Measurements from ENCODE around the gene ATP1B3.

GRCh38 chr3:141851411-141851810 is 25.0 kb upstream of the ATP1B3 start:
- TF ChIP-seq CREB1 (IDR thresholded peaks at IDR 0.05; ENCODE audit: low read depth) (no peak), CTCF (IDR thresholded peaks at IDR 0.05 in 2 of 3, conservative IDR thresholded peaks at IDR 0.05 in 1 of 3; ENCODE audit: control insufficient read depth in 2 of 3, extremely low read depth in 1 of 3, insufficient read depth in 1 of 3, low read depth in 3 of 3, low read length in 3 of 3) (no peak), EP300 (IDR thresholded peaks at IDR 0.05; ENCODE audit: borderline replicate concordance in 1 of 2, control insufficient read depth in 1 of 2, low read depth in 2 of 2, low read length in 2 of 2) (no peak), NBN (IDR thresholded peaks at IDR 0.05) (no peak), RAD21 (IDR thresholded peaks at IDR 0.05; ENCODE audit: insufficient read depth, low read depth, low read length) (no peak), PBX3 (IDR thresholded peaks at IDR 0.05; ENCODE audit: insufficient replicate concordance, low read depth, low read length) (no peak), MEF2B (IDR thresholded peaks at IDR 0.05; ENCODE audit: partially characterized antibody, poor library complexity, severe bottlenecking) (no peak), TAF1 (IDR thresholded peaks at IDR 0.05; ENCODE audit: borderline replicate concordance, low read depth, low read length) (no peak), USF1 (IDR thresholded peaks at IDR 0.05; ENCODE audit: borderline replicate concordance, extremely low read length, insufficient read depth, low read depth, low read length) (no peak), SIN3A (IDR thresholded peaks at IDR 0.05; ENCODE audit: low read depth, low read length) (no peak), MEF2A (IDR thresholded peaks at IDR 0.05; ENCODE audit: insufficient read depth, low read depth, low read length) (no peak), POLR2A (IDR thresholded peaks at IDR 0.05; ENCODE audit: low read depth, low read length) (no peak), JUND (IDR thresholded peaks at IDR 0.05; ENCODE audit: low read depth, low read length) (no peak)

Data from GM12878 (cell line).